HS-27A (cell line): ENCODE results near the gene NOC4L.
"Not testable (repeated sequence)": the region's sequence is repeated elsewhere in the genome, so short reads cannot be mapped to it uniquely, and the experiment has no call there.

Experiments
- DNase-seq: peaks from one replicate; pipeline ENCODE4 v3.0.0-alpha.2; 2012; ENCODE audit warnings: low read depth, missing footprints

The NOC4L gene

GRCh38 chr12:132123970-132124765 lies 20.1 kb upstream of the NOC4L start:
- DNase-seq = no peak

DNA sequence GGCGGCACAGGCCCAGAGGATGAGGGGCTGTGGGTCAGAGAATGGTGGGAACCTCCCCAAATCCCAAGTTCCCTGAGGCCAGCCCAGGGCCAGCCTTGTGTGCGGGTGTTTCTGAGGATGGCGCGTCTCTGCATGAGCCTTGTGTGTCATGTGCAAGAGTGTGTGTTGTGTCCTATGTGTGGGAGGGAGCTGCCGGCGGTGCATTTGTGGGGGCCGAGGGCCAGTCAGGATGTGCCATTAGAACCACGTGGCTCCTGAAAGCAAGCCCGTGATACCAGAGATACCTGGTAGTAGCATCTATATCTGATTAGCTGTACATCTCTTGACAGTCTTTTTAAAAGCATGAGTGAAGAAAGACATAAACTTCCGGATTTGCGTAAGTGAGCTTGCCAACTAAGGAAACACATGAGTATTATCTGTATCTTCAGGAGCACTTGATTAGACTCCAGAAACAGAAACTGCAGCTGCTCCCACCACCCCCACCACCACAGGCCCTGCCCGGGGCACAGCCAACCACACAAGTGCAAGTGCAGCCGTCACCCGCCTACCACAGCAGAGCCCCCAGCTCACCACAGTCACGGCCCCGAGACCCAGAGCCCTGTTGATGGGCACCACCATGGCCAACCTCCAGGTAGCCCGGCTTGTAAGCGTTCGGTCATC lies 19.4 kb upstream of the NOC4L start:
- no peak for DNase-seq

DNA sequence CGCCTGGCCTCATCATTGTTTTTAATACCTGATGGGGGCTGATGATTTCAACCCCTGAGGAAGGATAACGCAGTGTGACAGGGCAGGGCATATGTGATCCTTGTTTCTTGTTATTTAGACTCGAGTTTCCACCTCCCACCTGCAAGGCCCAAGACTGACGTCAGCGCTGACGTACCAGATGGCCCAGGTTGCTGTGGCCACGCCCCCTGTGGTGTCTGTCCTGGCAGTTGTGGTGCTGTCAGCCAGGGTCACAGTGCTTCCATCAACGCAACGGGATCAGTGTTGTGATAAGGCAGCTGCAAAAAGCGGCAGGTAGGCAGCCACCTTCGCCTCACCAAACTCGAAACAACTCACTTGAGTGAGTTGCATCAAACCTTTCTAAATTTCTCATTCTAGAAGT lies 18.5 kb upstream of the NOC4L start:
- no peak for DNase-seq

DNA sequence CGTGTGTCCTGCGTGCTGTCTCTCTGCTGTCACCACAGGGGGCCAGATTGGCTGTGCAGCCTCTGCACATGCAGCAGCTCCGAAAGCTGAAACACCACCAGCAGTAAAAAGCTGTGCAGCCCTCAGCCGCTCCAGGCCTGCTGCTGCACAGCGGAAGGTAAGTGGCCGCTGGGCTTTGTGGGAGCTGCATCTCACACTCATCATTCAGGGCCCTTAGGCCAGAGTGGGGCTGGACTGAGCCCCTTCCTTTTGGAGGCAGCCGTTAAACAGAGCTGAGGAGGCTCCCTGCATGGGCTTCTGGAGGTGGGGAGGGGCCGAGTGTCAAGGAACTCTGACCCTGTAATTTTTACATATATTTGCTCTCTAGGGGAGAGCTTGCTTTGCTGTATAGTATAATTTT lies 17.2 kb upstream of the NOC4L start:
- DNase-seq = no peak

DNA sequence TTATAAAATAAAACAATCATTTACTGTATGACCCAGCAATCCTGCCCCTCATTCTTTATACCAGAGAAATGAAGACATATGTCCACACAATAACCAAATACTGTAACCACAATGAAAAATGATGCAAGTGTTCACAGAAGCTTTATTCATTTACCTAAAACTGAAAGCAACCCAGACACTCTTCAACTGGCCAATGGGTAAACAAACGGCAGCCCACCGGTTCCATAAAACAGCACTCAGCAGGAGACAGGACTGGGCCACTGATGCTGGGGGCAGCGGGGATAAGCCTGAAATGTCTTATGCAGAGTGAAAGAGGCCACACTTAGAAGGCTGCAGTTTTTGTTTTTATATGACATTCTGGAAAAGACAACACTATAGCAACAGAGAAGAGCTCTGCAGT lies 15.2 kb upstream of the NOC4L start:
- no peak for DNase-seq

DNA sequence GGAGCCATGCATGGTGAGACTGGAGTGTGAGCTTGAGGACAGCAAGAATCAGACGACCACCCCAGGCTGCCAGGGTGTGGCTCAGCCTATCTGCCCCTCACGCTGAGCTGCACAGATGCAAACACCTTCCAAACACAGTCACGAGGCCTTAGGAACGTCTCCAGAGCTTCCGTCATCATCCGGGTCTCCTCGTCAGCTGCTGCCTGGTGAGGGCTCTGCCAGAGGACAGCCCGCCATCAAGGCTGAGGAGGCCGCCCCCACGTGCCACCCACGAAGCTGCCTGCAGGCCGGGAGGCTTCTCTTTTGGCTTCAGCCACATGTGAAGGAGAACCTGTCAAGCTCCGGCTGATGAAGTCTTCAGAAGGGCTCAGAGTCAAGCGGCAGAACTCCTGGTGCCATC lies 13.6 kb upstream of the NOC4L start:
- no peak for DNase-seq

DNA sequence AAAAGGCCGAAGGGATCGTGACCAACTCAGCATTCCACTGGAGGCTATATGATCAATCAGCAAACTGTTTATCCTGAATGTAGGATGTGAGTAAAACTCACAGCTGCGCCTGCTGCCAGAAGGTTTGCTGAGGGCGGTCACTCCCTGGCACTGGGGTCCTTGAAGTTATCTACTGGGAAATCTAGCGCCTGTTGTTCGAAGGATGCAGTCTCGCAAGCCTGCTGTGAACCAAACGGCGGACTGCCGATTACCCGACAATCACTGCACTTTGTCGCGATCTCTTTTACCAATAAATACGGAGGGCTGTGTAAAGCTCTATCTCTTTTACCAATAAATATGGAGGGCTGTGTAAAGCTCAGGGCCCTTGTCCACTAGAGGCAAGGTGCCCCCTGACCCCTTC lies 13.0 kb upstream of the NOC4L start:
- DNase-seq = no peak

DNA sequence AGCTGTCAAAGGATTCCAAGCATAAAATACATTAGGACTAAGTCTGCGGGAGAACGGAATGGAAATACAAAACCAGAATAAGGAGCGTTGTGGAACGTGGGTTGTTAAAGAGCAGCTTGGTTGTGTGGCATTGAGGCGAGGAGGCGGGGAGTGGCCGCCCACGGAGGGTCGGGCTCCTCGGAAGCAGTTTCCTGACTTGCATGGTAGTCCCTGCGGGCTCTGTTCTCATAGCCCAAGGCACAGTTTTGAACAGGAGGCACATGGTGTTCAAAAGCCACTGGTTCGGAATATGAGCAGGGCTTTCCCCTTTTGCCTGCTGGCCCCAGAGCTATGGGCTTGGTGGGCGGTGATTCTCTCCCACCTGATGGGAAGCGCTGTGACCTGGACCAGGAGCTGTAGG lies 12.3 kb upstream of the NOC4L start:
- no peak for DNase-seq

- DNase-seq = no peak
Measured at GRCh38 chr12:132132609-132133430, 11.4 kb upstream of the NOC4L start.

GRCh38 chr12:132133952-132134652 lies 10.2 kb upstream of the NOC4L start:
- no peak for DNase-seq

DNA sequence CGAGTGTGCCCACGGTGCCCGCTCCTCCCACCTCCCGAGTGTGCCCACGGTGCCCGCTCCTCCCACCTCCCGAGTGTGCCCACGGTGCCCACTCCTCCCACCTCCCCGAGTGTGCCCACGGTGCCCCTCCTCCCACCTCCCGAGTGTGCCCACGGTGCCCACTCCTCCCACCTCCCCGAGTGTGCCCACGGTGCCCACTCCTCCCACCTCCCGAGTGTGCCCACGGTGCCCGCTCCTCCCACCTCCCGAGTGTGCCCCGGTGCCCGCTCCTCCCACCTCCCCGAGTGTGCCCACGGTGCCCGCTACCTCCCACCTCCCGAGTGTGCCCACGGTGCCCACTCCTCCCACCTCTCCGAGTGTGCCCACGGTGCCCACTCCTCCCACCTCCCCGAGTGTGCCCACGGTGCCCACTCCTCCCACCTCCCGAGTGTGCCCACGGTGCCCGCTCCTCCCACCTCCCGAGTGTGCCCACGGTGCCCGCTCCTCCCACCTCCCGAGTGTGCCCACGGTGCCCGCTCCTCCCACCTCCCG lies 9.5 kb upstream of the NOC4L start:
- DNase-seq = not testable (repeated sequence)

DNA sequence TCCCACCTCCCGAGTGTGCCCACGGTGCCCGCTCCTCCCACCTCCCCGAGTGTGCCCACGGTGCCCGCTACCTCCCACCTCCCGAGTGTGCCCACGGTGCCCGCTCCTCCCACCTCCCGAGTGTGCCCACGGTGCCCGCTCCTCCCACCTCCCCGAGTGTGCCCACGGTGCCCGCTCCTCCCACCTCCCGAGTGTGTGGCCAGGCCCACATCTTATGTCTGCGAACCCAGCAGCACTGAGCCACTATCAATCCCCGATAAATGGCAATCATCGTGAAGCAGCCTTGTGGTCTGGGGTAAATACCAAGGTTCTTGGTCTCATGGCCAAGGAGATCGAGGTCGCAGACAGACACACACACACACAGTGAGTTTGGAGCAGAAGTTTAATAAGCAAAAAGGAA lies 8.0 kb upstream of the NOC4L start:
- DNase-seq = not testable (repeated sequence)

GRCh38 chr12:132137483-132138125 lies 6.7 kb upstream of the NOC4L start:
- DNase-seq = no peak

GRCh38 chr12:132138941-132139871 lies 5.1 kb upstream of the NOC4L start:
- no peak for DNase-seq

- no peak for DNase-seq
Measured at GRCh38 chr12:132139912-132140311, 4.3 kb upstream of the NOC4L start.

DNA sequence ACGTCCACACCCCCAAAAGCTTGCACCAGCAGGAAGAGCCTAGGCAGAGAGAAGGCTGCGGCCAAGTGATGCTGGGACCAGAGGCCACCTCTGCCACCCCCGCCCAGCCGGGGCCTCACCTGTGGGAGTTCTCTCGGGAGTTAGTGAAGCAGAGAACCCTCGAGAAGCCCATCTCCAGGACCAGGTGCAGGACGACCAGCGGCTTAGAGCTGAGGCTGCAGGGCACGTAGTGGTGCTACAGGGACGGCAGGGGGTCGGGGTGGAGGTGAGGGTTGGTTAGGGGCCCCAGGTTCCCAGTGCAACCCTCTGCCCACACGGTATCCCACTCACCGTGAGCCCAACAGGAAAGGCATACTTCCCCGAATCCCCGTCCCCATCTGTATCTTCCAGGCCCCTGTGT lies 3.8 kb upstream of the NOC4L start:
- DNase-seq = no peak

- no peak for DNase-seq
Measured at GRCh38 chr12:132140918-132141841, 3.1 kb upstream of the NOC4L start.

- no peak for DNase-seq
Measured at GRCh38 chr12:132141976-132142678, 2.1 kb upstream of the NOC4L start.
